Liver (tissue), 9 donors: ENCODE measurements around the gene WNT8B. TPM values are rescaled to one million over a fixed set of nuclear protein-coding genes. Genes with fewer than 3 reads are reported as not detected.

Experiments used
- DNase-seq: peaks from one replicate; pipeline ENCODE4 v3.0.0-alpha.2; 2017; ENCODE audit warnings: low spot score
- H3K27ac ChIP-seq, 2 donors: one replicate each; pipeline ENCODE4 v1.7.0; 2013; ENCODE audit warnings: inconsistent platforms in 2 of 2, low read length in 2 of 2, control low read depth in 1 of 2, low read depth in 1 of 2, mild to moderate bottlenecking in 1 of 2
- H3K27me3 ChIP-seq, 4 donors: one replicate each; pipeline versions ENCODE4 v1.6.1 to v1.7.0; 2013; ENCODE audit warnings: low read length in 3 of 4, inconsistent platforms in 1 of 4, mild to moderate bottlenecking in 1 of 4, moderate library complexity in 1 of 4; ENCODE audit not compliant: control insufficient read depth in 4 of 4, insufficient read depth in 4 of 4
- H3K36me3 ChIP-seq, 4 donors: one replicate each; pipeline versions ENCODE4 v1.6.1 to v1.7.0; 2013; ENCODE audit warnings: low read length in 3 of 4, mild to moderate bottlenecking in 3 of 4, low read depth in 1 of 4, moderate library complexity in 1 of 4; ENCODE audit not compliant: control insufficient read depth in 4 of 4, insufficient read depth in 3 of 4
- H3K4me1 ChIP-seq, 4 donors: one replicate each; pipeline versions ENCODE4 v1.6.1 to v1.7.0; 2013; ENCODE audit warnings: low read length in 3 of 4, mild to moderate bottlenecking in 3 of 4, moderate library complexity in 1 of 4; ENCODE audit not compliant: control insufficient read depth in 4 of 4, insufficient read depth in 4 of 4
- H3K4me3 ChIP-seq, 3 donors: one replicate each; pipeline versions ENCODE4 v1.6.1 to v1.7.0; 2013; ENCODE audit warnings: low read length in 3 of 3, control low read depth in 1 of 3, low read depth in 1 of 3, mild to moderate bottlenecking in 1 of 3
- H3K9ac ChIP-seq, 2 donors: one replicate each; pipeline ENCODE4 v1.7.0; 2013; ENCODE audit warnings: low read length in 2 of 2, mild to moderate bottlenecking in 2 of 2, moderate library complexity in 2 of 2, control low read depth in 1 of 2, low read depth in 1 of 2
- H3K9me3 ChIP-seq, 4 donors: one replicate each; pipeline versions ENCODE4 v1.6.1 to v1.7.0; 2013; ENCODE audit warnings: low read length in 3 of 4; ENCODE audit not compliant: control insufficient read depth in 4 of 4
- EGR1 ChIP-seq, 2 donors: IDR thresholded peaks; 2 replicates each; pipeline ENCODE4 v1.6.1; 2016 to 2018; ENCODE audit warnings: antibody characterized with exemption in 2 of 2, low read depth in 2 of 2
- FOXA1 ChIP-seq: IDR thresholded peaks from 2 replicates; pipeline ENCODE4 v1.6.1; 2016; ENCODE audit warnings: antibody characterized with exemption
- FOXA2 ChIP-seq: IDR thresholded peaks from 2 replicates; pipeline ENCODE4 v1.6.1; 2016; ENCODE audit warnings: antibody characterized with exemption
- GABPA ChIP-seq, 2 donors: IDR thresholded peaks in 1 of 2; conservative IDR thresholded peaks in 1 of 2; 2 replicates each; pipeline ENCODE4 v1.6.1; 2016; ENCODE audit warnings: antibody characterized with exemption in 2 of 2, mild to moderate bottlenecking in 1 of 2, moderate library complexity in 1 of 2
- HNF4A ChIP-seq, 2 donors: conservative IDR thresholded peaks; 2 replicates each; pipeline ENCODE4 v1.6.1; 2016; ENCODE audit warnings: antibody characterized with exemption in 2 of 2, mild to moderate bottlenecking in 2 of 2
- HNF4G ChIP-seq: IDR thresholded peaks from 2 replicates; pipeline ENCODE4 v1.6.1; 2016; ENCODE audit warnings: antibody characterized with exemption
- JUND ChIP-seq, 2 donors: IDR thresholded peaks; 2 replicates each; pipeline ENCODE4 v1.6.1; 2016; ENCODE audit warnings: antibody characterized with exemption in 2 of 2
- NR2F2 ChIP-seq: IDR thresholded peaks from 2 replicates; pipeline ENCODE4 v1.6.1; 2016; ENCODE audit warnings: antibody characterized with exemption
- RAD21 ChIP-seq, 2 donors: IDR thresholded peaks; 2 replicates each; pipeline ENCODE4 v1.6.1; 2016; ENCODE audit warnings: antibody characterized with exemption in 2 of 2, mild to moderate bottlenecking in 2 of 2
- RXRA ChIP-seq, 2 donors: IDR thresholded peaks; 2 replicates each; pipeline ENCODE4 v1.6.1; 2017 to 2018; ENCODE audit warnings: antibody characterized with exemption in 2 of 2, mild to moderate bottlenecking in 1 of 2
- SP1 ChIP-seq: IDR thresholded peaks from 2 replicates; pipeline ENCODE4 v1.6.1; 2018; ENCODE audit warnings: antibody characterized with exemption, mild to moderate bottlenecking
- TAF1 ChIP-seq: conservative IDR thresholded peaks from 2 replicates; pipeline ENCODE4 v1.6.1; 2016; ENCODE audit warnings: antibody characterized with exemption, mild to moderate bottlenecking
- YY1 ChIP-seq: IDR thresholded peaks from 2 replicates; pipeline ENCODE4 v1.6.1; 2016; ENCODE audit warnings: antibody characterized with exemption, mild to moderate bottlenecking
- WGBS: extraction: QIAGEN DNeasy Blood & Tissue Kit; methylation state at CpG from one replicate; pipeline ENCODE4 v1.1.7; 2013; 5-methylcytosine and 5-hydroxymethylcytosine counted together
- polyA plus RNA-seq, 2 donors: library from polyadenylated mRNA; stranded (reverse) in 1 of 2; unstranded in 1 of 2; fragments of 200-250 nt in 1 of 2; fragments of >200 nt in 1 of 2; fragmentation: Nextera tagmentation in 1 of 2; extraction: Ambion mirVana in 1 of 2; gene quantifications; one replicate each; pipeline versions ENCODE4 v1.2.1 to v1.2.3, GENCODE V29; 2013 to 2015
- total RNA-seq, 2 donors: library from RNA; depleted of rRNA; stranded (reverse); fragments of >200 nt; gene quantifications; one replicate each; pipeline ENCODE4 v1.2.3, GENCODE V29; 2014
- TF ChIP-seq, protein P1 (sequence below): IDR thresholded peaks from 2 replicates; pipeline ENCODE4 v1.6.1; 2016; ENCODE audit warnings: antibody characterized with exemption
- TF ChIP-seq, protein P2 (sequence below): IDR thresholded peaks from 2 replicates; pipeline ENCODE4 v1.6.1; 2016; ENCODE audit warnings: antibody characterized with exemption
- TF ChIP-seq, protein P3 (sequence below): IDR thresholded peaks from 2 replicates; pipeline ENCODE4 v1.6.1; 2016; ENCODE audit warnings: antibody characterized with exemption, mild to moderate bottlenecking
- TF ChIP-seq, protein P4 (sequence below): fragments of 150-350 bp; IDR thresholded peaks from 2 replicates; pipeline ENCODE4 v1.5.1; 2017; ENCODE audit warnings: improper control_type of control experiment, low read depth, low read length; ENCODE audit not compliant: missing input control
- TF ChIP-seq, protein P5 (sequence below): IDR thresholded peaks from 2 replicates; pipeline ENCODE4 v1.6.1; 2016; ENCODE audit warnings: antibody characterized with exemption
- donor health status: healthy.
- donor health status: healthy.
- donor health status: healthy.
- donor health status: healthy.
- donor health status: healthy.

The WNT8B gene
- total and polyA plus RNA-seq, 4 donors: not detected

DNA sequence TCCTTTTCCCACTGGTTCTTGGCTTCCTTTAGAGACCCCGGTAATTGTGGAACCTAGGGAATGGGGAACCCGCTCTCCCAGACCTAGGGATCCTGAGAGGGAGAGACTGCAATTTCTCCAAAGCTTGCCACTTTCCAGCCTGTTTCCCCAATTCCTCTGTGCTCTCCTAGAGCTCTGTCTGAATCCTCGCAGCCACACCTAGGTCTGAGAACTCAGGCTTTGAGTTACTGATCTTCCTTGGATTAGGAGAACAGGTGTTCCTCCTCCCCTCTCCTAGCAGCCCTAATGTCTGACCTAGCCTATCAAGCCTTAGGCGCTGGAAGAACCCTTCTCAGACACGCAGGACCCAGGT, 20.0 kb downstream of the WNT8B start (continued):
- TF ChIP-seq GABPA (IDR thresholded peaks at IDR 0.05 in 1 of 2, conservative IDR thresholded peaks at IDR 0.05 in 1 of 2) (no peak), JUND (IDR thresholded peaks at IDR 0.05) (no peak)

DNA sequence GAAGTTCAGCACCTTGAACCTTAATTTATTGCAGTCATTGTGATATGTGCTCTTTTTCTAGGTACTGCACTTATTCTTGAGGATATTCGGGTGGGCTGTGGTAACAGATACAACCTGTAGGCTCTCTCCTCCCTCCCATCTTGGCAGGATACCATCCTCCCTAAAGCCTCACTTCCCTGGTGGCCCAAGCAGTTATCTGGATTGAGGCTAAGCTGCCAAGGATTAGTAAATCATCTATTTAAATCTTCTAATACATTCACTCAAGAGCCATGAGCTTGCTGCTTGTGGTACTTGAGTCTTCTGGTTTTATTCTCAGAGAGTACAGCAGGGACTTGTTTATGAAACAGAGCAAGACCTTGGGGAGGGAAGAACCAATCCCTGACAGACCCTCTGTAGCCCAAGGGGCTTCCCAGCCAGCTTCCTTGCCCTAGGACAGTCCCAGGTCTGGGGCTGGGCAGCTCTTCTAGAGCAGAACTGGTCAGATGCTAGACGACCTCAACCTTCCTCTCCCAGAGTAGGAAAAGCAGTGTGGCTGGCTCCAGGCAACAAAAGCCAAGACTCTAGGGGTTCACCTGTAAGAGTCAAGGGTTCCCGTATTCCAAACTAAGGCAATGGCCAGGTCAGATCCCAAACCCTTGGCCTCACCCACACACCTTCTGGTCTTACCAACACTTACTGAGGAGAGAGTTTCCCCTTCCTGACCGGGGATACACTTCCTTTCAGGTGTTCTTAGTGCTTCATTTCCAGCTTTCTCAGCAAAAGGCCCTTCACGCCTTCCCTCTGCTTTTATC, 21.3 kb downstream of the WNT8B start:
- H3K36me3 ChIP-seq: peaks cover 0 to 22% (median 13%) of the 10 kb centered on the region in 4 donors
- no peak overlapping the region for H3K4me3 ChIP-seq
- H3K9ac ChIP-seq: no peak overlapping the region
- WGBS: 91% methylated on average over 5 of the region's 5 CpGs
- DNase-seq: no peak
- H3K27me3 ChIP-seq: peaks cover 0 to 2% (median 0%) of the 10 kb centered on the region in 4 donors
- no peak overlapping the region for H3K27ac ChIP-seq
- peaks cover 3 to 20% (median 13%) of the 10 kb centered on the region in 4 donors for H3K4me1 ChIP-seq
- TF ChIP-seq FOXA2: no peak
- no peak for TF ChIP-seq FOXA1
- TF ChIP-seq RAD21 (IDR thresholded peaks at IDR 0.05): no peak
- TF ChIP-seq, protein P1, sequence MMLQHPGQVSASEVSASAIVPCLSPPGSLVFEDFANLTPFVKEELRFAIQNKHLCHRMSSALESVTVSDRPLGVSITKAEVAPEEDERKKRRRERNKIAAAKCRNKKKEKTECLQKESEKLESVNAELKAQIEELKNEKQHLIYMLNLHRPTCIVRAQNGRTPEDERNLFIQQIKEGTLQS: no peak
- TF ChIP-seq HNF4G: no peak
- TF ChIP-seq, protein P2, sequence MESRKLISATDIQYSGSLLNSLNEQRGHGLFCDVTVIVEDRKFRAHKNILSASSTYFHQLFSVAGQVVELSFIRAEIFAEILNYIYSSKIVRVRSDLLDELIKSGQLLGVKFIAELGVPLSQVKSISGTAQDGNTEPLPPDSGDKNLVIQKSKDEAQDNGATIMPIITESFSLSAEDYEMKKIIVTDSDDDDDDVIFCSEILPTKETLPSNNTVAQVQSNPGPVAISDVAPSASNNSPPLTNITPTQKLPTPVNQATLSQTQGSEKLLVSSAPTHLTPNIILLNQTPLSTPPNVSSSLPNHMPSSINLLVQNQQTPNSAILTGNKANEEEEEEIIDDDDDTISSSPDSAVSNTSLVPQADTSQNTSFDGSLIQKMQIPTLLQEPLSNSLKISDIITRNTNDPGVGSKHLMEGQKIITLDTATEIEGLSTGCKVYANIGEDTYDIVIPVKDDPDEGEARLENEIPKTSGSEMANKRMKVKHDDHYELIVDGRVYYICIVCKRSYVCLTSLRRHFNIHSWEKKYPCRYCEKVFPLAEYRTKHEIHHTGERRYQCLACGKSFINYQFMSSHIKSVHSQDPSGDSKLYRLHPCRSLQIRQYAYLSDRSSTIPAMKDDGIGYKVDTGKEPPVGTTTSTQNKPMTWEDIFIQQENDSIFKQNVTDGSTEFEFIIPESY: no peak
- TF ChIP-seq EGR1 (IDR thresholded peaks at IDR 0.05; ENCODE audit: low read depth in 2 of 2): no peak
- TF ChIP-seq, protein P3, sequence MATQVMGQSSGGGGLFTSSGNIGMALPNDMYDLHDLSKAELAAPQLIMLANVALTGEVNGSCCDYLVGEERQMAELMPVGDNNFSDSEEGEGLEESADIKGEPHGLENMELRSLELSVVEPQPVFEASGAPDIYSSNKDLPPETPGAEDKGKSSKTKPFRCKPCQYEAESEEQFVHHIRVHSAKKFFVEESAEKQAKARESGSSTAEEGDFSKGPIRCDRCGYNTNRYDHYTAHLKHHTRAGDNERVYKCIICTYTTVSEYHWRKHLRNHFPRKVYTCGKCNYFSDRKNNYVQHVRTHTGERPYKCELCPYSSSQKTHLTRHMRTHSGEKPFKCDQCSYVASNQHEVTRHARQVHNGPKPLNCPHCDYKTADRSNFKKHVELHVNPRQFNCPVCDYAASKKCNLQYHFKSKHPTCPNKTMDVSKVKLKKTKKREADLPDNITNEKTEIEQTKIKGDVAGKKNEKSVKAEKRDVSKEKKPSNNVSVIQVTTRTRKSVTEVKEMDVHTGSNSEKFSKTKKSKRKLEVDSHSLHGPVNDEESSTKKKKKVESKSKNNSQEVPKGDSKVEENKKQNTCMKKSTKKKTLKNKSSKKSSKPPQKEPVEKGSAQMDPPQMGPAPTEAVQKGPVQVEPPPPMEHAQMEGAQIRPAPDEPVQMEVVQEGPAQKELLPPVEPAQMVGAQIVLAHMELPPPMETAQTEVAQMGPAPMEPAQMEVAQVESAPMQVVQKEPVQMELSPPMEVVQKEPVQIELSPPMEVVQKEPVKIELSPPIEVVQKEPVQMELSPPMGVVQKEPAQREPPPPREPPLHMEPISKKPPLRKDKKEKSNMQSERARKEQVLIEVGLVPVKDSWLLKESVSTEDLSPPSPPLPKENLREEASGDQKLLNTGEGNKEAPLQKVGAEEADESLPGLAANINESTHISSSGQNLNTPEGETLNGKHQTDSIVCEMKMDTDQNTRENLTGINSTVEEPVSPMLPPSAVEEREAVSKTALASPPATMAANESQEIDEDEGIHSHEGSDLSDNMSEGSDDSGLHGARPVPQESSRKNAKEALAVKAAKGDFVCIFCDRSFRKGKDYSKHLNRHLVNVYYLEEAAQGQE: no peak
- no peak for TF ChIP-seq TAF1
- no peak for TF ChIP-seq NR2F2
- no peak for TF ChIP-seq GABPA (IDR thresholded peaks at IDR 0.05 in 1 of 2, conservative IDR thresholded peaks at IDR 0.05 in 1 of 2)
- TF ChIP-seq, protein P4, sequence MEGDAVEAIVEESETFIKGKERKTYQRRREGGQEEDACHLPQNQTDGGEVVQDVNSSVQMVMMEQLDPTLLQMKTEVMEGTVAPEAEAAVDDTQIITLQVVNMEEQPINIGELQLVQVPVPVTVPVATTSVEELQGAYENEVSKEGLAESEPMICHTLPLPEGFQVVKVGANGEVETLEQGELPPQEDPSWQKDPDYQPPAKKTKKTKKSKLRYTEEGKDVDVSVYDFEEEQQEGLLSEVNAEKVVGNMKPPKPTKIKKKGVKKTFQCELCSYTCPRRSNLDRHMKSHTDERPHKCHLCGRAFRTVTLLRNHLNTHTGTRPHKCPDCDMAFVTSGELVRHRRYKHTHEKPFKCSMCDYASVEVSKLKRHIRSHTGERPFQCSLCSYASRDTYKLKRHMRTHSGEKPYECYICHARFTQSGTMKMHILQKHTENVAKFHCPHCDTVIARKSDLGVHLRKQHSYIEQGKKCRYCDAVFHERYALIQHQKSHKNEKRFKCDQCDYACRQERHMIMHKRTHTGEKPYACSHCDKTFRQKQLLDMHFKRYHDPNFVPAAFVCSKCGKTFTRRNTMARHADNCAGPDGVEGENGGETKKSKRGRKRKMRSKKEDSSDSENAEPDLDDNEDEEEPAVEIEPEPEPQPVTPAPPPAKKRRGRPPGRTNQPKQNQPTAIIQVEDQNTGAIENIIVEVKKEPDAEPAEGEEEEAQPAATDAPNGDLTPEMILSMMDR: no peak
- TF ChIP-seq RXRA (IDR thresholded peaks at IDR 0.05): no peak
- TF ChIP-seq HNF4A (conservative IDR thresholded peaks at IDR 0.05): no peak
- TF ChIP-seq JUND (IDR thresholded peaks at IDR 0.05): no peak
- TF ChIP-seq YY1: no peak
- TF ChIP-seq, protein P5, sequence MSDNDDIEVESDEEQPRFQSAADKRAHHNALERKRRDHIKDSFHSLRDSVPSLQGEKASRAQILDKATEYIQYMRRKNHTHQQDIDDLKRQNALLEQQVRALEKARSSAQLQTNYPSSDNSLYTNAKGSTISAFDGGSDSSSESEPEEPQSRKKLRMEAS: no peak
- no peak for TF ChIP-seq SP1
- H3K9me3 ChIP-seq: no peaks in the 10 kb centered on the region
